MCF 10A (cell line): ENCODE results near the gene SLC24A5. TPM values are rescaled to one million over a fixed set of nuclear protein-coding genes. Genes with fewer than 3 reads are reported as not detected.

Source experiments
- BruUV-seq: library from RNA; stranded (reverse); fragments of 400-500 nt; replicated peaks from 2 replicates; lab custom pipeline; 2021; lab: Mats Ljungman, UMichigan
- CTCF ChIA-PET: fragments of 300-600 bp; sonication (Branson Sonifier 250); formaldehyde crosslinking; extraction: SDS; loops from one replicate; lab custom pipeline; 2021; ENCODE audit warnings: antibody characterized with exemption, inconsistent platforms; lab: Yijun Ruan, JAX
- POLR2A ChIA-PET: fragments of 300-600, 350-650 bp; sonication (Branson Sonifier 250); formaldehyde crosslinking; extraction: SDS; loops from one replicate; lab custom pipeline; 2020; ENCODE audit warnings: antibody characterized with exemption, inconsistent platforms; lab: Yijun Ruan, JAX
- DNase-seq: peaks from one replicate; pipeline ENCODE4 v3.0.0-alpha.2; 2018; ENCODE audit not compliant: unreplicated experiment
- H3K27ac Mint-ChIP-seq: one replicate; pipeline ENCODE4 v1.8.0; 2022; ENCODE audit warnings: mild to moderate bottlenecking, low read depth, mixed read lengths; ENCODE audit not compliant: unreplicated experiment
- H3K27me3 Mint-ChIP-seq: one replicate; pipeline ENCODE4 v1.8.0; 2022; ENCODE audit warnings: mixed read lengths; ENCODE audit not compliant: insufficient read depth, unreplicated experiment
- H3K36me3 Mint-ChIP-seq: one replicate; pipeline ENCODE4 v1.8.0; 2022; ENCODE audit warnings: mild to moderate bottlenecking, moderate library complexity, mixed read lengths; ENCODE audit not compliant: insufficient read depth, unreplicated experiment
- H3K4me1 Mint-ChIP-seq: one replicate; pipeline ENCODE4 v1.8.0; 2022; ENCODE audit warnings: mixed read lengths; ENCODE audit not compliant: insufficient read depth, unreplicated experiment
- H3K4me3 Mint-ChIP-seq: one replicate; pipeline ENCODE4 v1.8.0; 2022; ENCODE audit warnings: mild to moderate bottlenecking, moderate library complexity, mixed read lengths; ENCODE audit not compliant: unreplicated experiment
- H3K9me3 Mint-ChIP-seq: one replicate; pipeline ENCODE4 v1.8.0; 2022; ENCODE audit warnings: mixed read lengths; ENCODE audit not compliant: unreplicated experiment
- intact Hi-C: fragments of 100-400 bp; cut with micrococcal nuclease; formaldehyde crosslinking; loops from 2 replicates; pipeline ENCODE4 v1.14.1; 2022
- total RNA-seq: library from RNA; stranded (reverse); gene quantifications from 2 replicates; pipeline ENCODE4 v1.2.3, GENCODE V29; 2022
- TF ChIP-seq, protein P1 (sequence below): fragments of 200-600 bp; IDR thresholded peaks from one replicate; pipeline ENCODE4 v1.8.0; 2022; ENCODE audit warnings: antibody characterized with exemption, mild to moderate bottlenecking; ENCODE audit not compliant: unreplicated experiment

SLC24A5 gene
- total RNA-seq, 1 experiment from 2014 or later: not detected

- H3K4me3 Mint-ChIP-seq: no peak overlapping the region
- no peaks in the 10 kb centered on the region for H3K27me3 Mint-ChIP-seq
- no peaks in the 10 kb centered on the region for H3K9me3 Mint-ChIP-seq
- no peak for DNase-seq
- no peaks in the 10 kb centered on the region for H3K4me1 Mint-ChIP-seq
- no TSS peak for BruUV-seq
- TF ChIP-seq, protein P1, sequence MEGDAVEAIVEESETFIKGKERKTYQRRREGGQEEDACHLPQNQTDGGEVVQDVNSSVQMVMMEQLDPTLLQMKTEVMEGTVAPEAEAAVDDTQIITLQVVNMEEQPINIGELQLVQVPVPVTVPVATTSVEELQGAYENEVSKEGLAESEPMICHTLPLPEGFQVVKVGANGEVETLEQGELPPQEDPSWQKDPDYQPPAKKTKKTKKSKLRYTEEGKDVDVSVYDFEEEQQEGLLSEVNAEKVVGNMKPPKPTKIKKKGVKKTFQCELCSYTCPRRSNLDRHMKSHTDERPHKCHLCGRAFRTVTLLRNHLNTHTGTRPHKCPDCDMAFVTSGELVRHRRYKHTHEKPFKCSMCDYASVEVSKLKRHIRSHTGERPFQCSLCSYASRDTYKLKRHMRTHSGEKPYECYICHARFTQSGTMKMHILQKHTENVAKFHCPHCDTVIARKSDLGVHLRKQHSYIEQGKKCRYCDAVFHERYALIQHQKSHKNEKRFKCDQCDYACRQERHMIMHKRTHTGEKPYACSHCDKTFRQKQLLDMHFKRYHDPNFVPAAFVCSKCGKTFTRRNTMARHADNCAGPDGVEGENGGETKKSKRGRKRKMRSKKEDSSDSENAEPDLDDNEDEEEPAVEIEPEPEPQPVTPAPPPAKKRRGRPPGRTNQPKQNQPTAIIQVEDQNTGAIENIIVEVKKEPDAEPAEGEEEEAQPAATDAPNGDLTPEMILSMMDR: no peak
- H3K27ac Mint-ChIP-seq: no peak overlapping the region
- CTCF ChIA-PET: interaction anchor here (0.6 to 1.6 kb wide), 2 partner anchors 18 to 20 kb away, joined by 4 read pairs; no protein-coding TSS in a partner anchor
- POLR2A ChIA-PET: interaction anchor here (1.0 to 1.2 kb wide), 2 partner anchors 10 to 23 kb away, joined by 3 to 4 read pairs; no protein-coding TSS in a partner anchor
- H3K36me3 Mint-ChIP-seq: no peaks in the 10 kb centered on the region
- intact Hi-C loops: no loop called here
Measured at GRCh38 chr15:48132874-48133273, 12.1 kb downstream of the SLC24A5 start.

DNA sequence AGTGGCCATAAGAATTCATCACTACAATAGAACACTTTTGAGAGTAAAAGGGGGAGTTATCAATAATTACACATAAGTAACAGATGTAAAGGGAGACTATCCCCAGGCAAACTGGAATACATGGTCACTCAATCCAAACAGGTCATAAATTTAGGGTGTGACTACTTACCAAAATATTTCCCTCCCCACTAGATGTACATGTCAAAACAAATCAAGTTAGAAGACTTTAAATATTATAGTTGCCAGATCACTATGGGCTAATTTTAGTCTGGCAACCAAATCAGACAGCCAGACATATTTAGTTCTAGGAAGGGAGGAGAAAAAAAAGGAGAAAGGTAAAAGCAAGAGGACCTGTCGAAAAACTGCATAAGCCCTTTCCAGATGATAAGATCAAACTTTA lies 23.1 kb downstream of the SLC24A5 start:
- peaks cover 12% of the 10 kb centered on the region for H3K36me3 Mint-ChIP-seq
- peak overlapping the region; percentile 40 for H3K27ac Mint-ChIP-seq
- POLR2A ChIA-PET: no interaction called here
- peaks cover 20% of the 10 kb centered on the region for H3K4me1 Mint-ChIP-seq
- BruUV-seq: no TSS peak
- no peaks in the 10 kb centered on the region for H3K9me3 Mint-ChIP-seq
- CTCF ChIA-PET: interaction anchor here (1.3 kb wide), 1 partner anchor 32 kb away, joined by 3 read pairs; no protein-coding TSS in a partner anchor
- no peak overlapping the region for H3K4me3 Mint-ChIP-seq
- intact Hi-C loops: no loop called here
- TF ChIP-seq, protein P1: no peak
- DNase-seq: peak; percentile 19
- no peaks in the 10 kb centered on the region for H3K27me3 Mint-ChIP-seq

DNA sequence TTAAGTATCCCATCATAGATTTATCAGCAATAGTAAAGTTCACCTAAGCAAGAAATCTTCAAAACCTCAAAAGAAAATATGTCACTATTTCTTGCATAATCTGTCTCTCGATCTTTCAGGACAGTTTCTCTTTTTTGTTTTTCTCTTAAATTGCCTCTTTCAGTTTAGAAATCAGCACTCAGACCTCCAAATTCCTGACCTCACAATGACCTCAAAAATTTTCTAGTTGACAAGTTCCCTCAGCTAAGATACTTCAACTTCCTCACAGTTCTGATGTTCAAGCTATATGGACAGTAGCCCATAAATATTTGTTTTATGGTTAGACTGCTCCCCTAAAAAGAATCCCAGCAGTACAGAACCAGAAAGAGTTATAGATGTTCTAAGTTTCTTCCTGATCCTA lies 24.1 kb downstream of the SLC24A5 start:
- peaks cover 12% of the 10 kb centered on the region for H3K36me3 Mint-ChIP-seq
- H3K4me1 Mint-ChIP-seq: peaks cover 25% of the 10 kb centered on the region
- TF ChIP-seq, protein P1: no peak
- CTCF ChIA-PET: no interaction called here
- H3K9me3 Mint-ChIP-seq: no peaks in the 10 kb centered on the region
- peak overlapping the region; percentile 35 for H3K27ac Mint-ChIP-seq
- intact Hi-C loops: no loop called here
- no peaks in the 10 kb centered on the region for H3K27me3 Mint-ChIP-seq
- POLR2A ChIA-PET: interaction anchor here (0.7 kb wide), 1 partner anchor 16 kb away, joined by 3 read pairs; no protein-coding TSS in a partner anchor
- H3K4me3 Mint-ChIP-seq: no peak overlapping the region
- no peak for DNase-seq
- no TSS peak for BruUV-seq

DNA sequence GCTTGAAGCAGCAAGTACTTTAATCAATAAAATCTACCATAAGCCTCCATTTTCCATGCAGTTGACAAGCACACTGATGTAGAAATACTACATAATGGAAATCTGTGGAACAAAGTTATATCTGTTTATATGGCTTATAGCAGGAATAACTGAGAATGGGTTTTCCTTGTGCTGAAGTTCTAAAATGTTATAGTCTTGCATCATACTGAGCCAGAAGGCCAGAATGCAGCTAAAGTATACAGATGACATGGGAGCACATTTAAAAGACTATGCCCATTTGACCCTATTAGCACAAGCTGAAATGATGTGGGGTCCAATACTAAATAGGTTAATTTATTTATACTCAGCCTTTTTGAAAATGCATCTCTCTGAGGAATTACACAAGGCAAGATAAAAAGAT lies 25.1 kb downstream of the SLC24A5 start:
- POLR2A ChIA-PET: no interaction called here
- Mint-ChIP-seq H3K27ac (no peak overlapping the region), H3K9me3 (no peaks in the 10 kb centered on the region), H3K27me3 (no peaks in the 10 kb centered on the region), H3K4me3 (no peak overlapping the region), H3K4me1 (peaks cover 30% of the 10 kb centered on the region), H3K36me3 (peaks cover 12% of the 10 kb centered on the region)
- DNase-seq: no peak
- CTCF ChIA-PET: interaction anchor here (0.6 kb wide), 1 partner anchor 179 kb away, joined by 3 read pairs; no protein-coding TSS in a partner anchor
- TF ChIP-seq, protein P1: no peak
- no TSS peak for BruUV-seq
- intact Hi-C loops: no loop called here
